ENCODE measurements around the gene CACTIN.
A peak's percentile ranks its signal among the peaks of the same experiment; 100 is the strongest.

The CACTIN gene

GRCh38 chr19:3607303-3608078, 19.1 kb downstream of the CACTIN start:
- no peak for TF ChIP-seq TCF12 (IDR thresholded peaks at IDR 0.05; ENCODE audit: low read depth)

- no peak for TF ChIP-seq USF1 (IDR thresholded peaks at IDR 0.05)
- no peak for TF ChIP-seq TCF12 (IDR thresholded peaks at IDR 0.05; ENCODE audit: low read depth)
- no peak for TF ChIP-seq TEAD4 (IDR thresholded peaks at IDR 0.05)
- TF ChIP-seq REST (IDR thresholded peaks at IDR 0.05; ENCODE audit: low read depth), result no peak
Observed at GRCh38 chr19:3606690-3607289, 19.8 kb downstream of the CACTIN start, which contains the start of gene TBXA2R. TSS of gene TBXA2R (minus strand) at chr19:3606875. CDS start at chr19:3600634, 6,241 bp downstream.

- TF ChIP-seq ZBTB7A (IDR thresholded peaks at IDR 0.05; ENCODE audit: low read depth) (peak; percentile 54; the same call in 1 of the 2 replicates), YY1 (IDR thresholded peaks at IDR 0.05; ENCODE audit: low read depth) (no peak), MAX (IDR thresholded peaks at IDR 0.05) (peak; percentile 39), TCF12 (IDR thresholded peaks at IDR 0.05; ENCODE audit: low read depth) (0 out of 2 replicates have a peak, but pooled peaks have one; percentile 28), RAD21 (IDR thresholded peaks at IDR 0.05; ENCODE audit: low read depth) (peak; percentile 3; the same call in 1 of the 2 replicates), FOXM1 (IDR thresholded peaks at IDR 0.05; ENCODE audit: borderline replicate concordance, low read depth) (no peak), REST (IDR thresholded peaks at IDR 0.05; ENCODE audit: low read depth) (no peak), EGR1 (IDR thresholded peaks at IDR 0.05) (no peak), NFIC (IDR thresholded peaks at IDR 0.05) (peak; percentile 72), EP300 (IDR thresholded peaks at IDR 0.05; ENCODE audit: borderline replicate concordance) (no peak)
Observed at GRCh38 chr19:3606174-3606689, 20.4 kb downstream of the CACTIN start.

- TF ChIP-seq ZBTB7A (IDR thresholded peaks at IDR 0.05; ENCODE audit: low read depth) (no peak), RAD21 (IDR thresholded peaks at IDR 0.05; ENCODE audit: low read depth) (no peak)
Observed at GRCh38 chr19:3605770-3606169, 20.8 kb downstream of the CACTIN start.

GRCh38 chr19:3605361-3605760, 21.2 kb downstream of the CACTIN start:
- TF ChIP-seq NFIC (IDR thresholded peaks at IDR 0.05), result no peak
- TF ChIP-seq EGR1 (IDR thresholded peaks at IDR 0.05), result no peak
- no peak for TF ChIP-seq TAF1 (IDR thresholded peaks at IDR 0.05; ENCODE audit: low read depth)
- TF ChIP-seq CREB1 (IDR thresholded peaks at IDR 0.05; ENCODE audit: low read depth), result no peak
- TF ChIP-seq ZBTB7A (IDR thresholded peaks at IDR 0.05; ENCODE audit: low read depth), result no peak
- TF ChIP-seq TEAD4 (IDR thresholded peaks at IDR 0.05), result no peak
- TF ChIP-seq USF1 (IDR thresholded peaks at IDR 0.05), result no peak
- no peak for TF ChIP-seq MAX (IDR thresholded peaks at IDR 0.05)
- no peak for TF ChIP-seq YY1 (IDR thresholded peaks at IDR 0.05; ENCODE audit: low read depth)

GRCh38 chr19:3604987-3605343, 21.6 kb downstream of the CACTIN start:
- TF ChIP-seq REST (IDR thresholded peaks at IDR 0.05; ENCODE audit: low read depth) (no peak), TEAD4 (IDR thresholded peaks at IDR 0.05) (no peak), CEBPB (IDR thresholded peaks at IDR 0.05) (no peak), TAF1 (IDR thresholded peaks at IDR 0.05; ENCODE audit: low read depth) (no peak), YY1 (IDR thresholded peaks at IDR 0.05; ENCODE audit: low read depth) (no peak), NFIC (IDR thresholded peaks at IDR 0.05) (no peak)

All from Ishikawa (cell line).